Measurements from ENCODE around the gene STYXL1. TPM values are rescaled to one million over a fixed set of nuclear protein-coding genes. Genes with fewer than 3 reads are reported as not detected.
A peak's percentile ranks its signal among the peaks of the same experiment; 100 is the strongest.

The STYXL1 gene
- total RNA-seq, 1 experiment from 2014 or later = 21.3 TPM

GRCh38 chr7:75962607-75963380 is 85.0 kb downstream of the STYXL1 start:
- H3K27ac Mint-ChIP-seq = peak overlapping the region; percentile 9
- CTCF ChIA-PET = no interaction called here

GRCh38 chr7:75961218-75961617 is 86.6 kb downstream of the STYXL1 start:
- peak; percentile 65 for ATAC-seq
- ChIA-PET CTCF (interaction anchor here (0.6 to 2.3 kb wide), 10 partner anchors 10 to 199 kb away, joined by 3 to 18 read pairs (median 4); partner anchors contain the start of gene POR), POLR2A (no interaction called here)
- Mint-ChIP-seq H3K27ac (no peak overlapping the region; the same call in 1 of the 2 replicates), H3K4me1 (peaks cover 21% of the 10 kb centered on the region), H3K4me3 (no peak overlapping the region), H3K9me3 (no peaks in the 10 kb centered on the region), H3K36me3 (peaks cover 27% of the 10 kb centered on the region), H3K27me3 (ENCODE audit: low read depth) (no peaks in the 10 kb centered on the region; the same call in 1 of the 2 replicates)
- DNase-seq (ENCODE audit: low spot score) = peak; percentile 45
- TF ChIP-seq ZBTB43 (CRISPR knock-in tag; IDR thresholded peaks at IDR 0.05) = no peak
- TF ChIP-seq FOXJ3 (CRISPR knock-in tag; IDR thresholded peaks at IDR 0.05; ENCODE audit: borderline replicate concordance) = no peak
- TF ChIP-seq TEAD1 (CRISPR knock-in tag; IDR thresholded peaks at IDR 0.05) = no peak
- no peak for TF ChIP-seq EMX1 (CRISPR knock-in tag; IDR thresholded peaks at IDR 0.05)
- TF ChIP-seq ZNF532 (CRISPR knock-in tag; IDR thresholded peaks at IDR 0.05; ENCODE audit: borderline replicate concordance) = no peak
- no peak for TF ChIP-seq NR1H2 (CRISPR knock-in tag; IDR thresholded peaks at IDR 0.05)
- TF ChIP-seq ATF1 (CRISPR knock-in tag; IDR thresholded peaks at IDR 0.05) = no peak
- TF ChIP-seq TP53 (CRISPR knock-in tag; IDR thresholded peaks at IDR 0.05) = no peak
- TF ChIP-seq ESRRA (CRISPR knock-in tag; IDR thresholded peaks at IDR 0.05; ENCODE audit: borderline replicate concordance) = no peak
- no peak for TF ChIP-seq CREB1 (CRISPR knock-in tag; IDR thresholded peaks at IDR 0.05)
- TF ChIP-seq ZNF121 (CRISPR knock-in tag; IDR thresholded peaks at IDR 0.05) = no peak
- TF ChIP-seq, protein P1, sequence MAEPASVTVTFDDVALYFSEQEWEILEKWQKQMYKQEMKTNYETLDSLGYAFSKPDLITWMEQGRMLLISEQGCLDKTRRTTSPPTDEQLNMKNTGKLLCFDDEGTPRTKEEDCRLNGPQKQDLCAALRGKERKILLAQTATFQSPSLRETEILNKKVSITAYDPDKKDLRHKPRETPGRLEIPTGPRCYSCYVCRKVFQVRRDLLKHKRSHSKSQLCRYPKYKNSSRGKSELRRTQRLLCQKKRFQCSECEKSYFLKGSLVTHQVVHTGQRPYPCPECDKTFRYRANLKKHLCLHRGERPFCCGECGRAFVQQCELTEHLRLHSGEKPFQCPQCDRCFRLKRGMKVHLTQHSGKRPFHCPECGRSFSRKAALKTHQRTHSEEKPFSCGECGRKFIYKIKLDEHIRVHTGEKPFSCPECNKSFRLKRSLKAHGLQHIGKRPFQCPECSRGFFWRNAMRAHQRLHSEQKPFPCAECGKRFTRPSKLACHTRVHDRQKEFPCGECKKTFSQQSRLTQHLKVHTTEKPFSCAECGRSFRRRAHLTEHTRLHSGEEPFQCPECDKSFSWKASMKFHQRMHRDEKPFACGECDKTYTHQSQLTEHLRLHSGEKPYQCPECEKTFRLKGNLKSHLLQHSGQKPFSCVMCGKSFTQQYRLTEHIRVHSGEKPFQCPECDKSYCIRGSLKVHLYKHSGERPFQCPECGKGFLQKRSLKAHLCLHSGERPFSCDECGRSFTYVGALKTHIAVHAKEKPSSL (CRISPR knock-in tag; conservative IDR thresholded peaks at IDR 0.05) = no peak
- TF ChIP-seq ELF4 (CRISPR knock-in tag; IDR thresholded peaks at IDR 0.05; ENCODE audit: low read depth) = no peak
- TF ChIP-seq STAT6 (CRISPR knock-in tag; conservative IDR thresholded peaks at IDR 0.05; ENCODE audit: low read depth) = no peak
- no peak for TF ChIP-seq ZNF512 (CRISPR knock-in tag; IDR thresholded peaks at IDR 0.05; ENCODE audit: borderline replicate concordance)

More at GRCh38 chr7:75962607-75963380, 85.0 kb downstream of the STYXL1 start:
- ATAC-seq (no peak), DNase-seq (ENCODE audit: low spot score) (no peak)
- Mint-ChIP-seq H3K4me3 (no peak overlapping the region), H3K4me1 (peaks cover 6% of the 10 kb centered on the region), H3K36me3 (peaks cover 20% of the 10 kb centered on the region), H3K9me3 (no peaks in the 10 kb centered on the region), H3K27me3 (ENCODE audit: low read depth) (no peaks in the 10 kb centered on the region; the same call in 1 of the 2 replicates)
- peak; percentile 32; the same call in 1 of the 2 replicates for TF ChIP-seq GABPB1 (CRISPR knock-in tag; IDR thresholded peaks at IDR 0.05)
- TF ChIP-seq SP1 (CRISPR knock-in tag; conservative IDR thresholded peaks at IDR 0.05) = no peak
- POLR2A ChIA-PET = no interaction called here

Data from WTC11 (cell line).